ENCODE results near the gene STK39. TPM values are rescaled to one million over a fixed set of nuclear protein-coding genes. Genes with fewer than 3 reads are reported as not detected.

The STK39 gene
- total RNA-seq, 2 experiments from 2014 or later, result 43.1 TPM

DNA sequence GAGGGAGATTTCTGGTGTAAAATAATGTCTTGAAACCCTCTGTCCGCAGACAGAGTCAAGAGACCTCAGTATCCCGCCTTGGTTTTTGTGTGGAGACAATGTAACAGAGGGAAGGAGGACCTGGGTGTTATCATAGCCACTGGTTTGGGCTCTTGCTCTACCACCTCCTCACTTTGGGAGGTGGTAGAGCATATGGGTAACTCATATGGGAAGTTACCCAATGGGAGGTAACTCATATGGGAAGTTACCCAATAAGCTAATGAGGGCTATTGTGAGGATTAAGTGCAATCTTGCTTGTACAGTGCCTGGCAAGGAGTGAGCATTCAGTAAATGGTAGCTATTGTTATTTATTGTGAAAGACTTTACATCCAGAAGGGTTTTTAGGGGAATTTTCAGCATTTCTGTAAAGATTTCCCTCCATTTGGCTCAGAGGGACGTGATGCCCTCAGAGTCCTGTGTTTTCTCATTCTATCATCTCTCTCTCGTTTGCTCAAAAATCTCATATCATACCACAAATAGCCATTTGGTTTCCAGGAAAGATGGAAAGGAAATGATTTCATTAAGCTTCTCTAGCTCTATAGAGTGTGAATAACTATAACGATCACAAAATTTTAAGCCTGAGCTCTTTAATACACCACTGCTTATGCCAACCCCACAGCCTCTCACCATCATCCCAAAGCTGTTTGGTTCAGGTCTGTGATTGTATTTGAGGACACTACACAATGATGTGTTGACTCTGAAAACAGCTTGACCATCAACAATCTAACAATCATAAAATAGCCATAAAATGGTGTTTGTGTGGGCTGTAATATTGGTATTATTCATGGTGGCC, 307.7 kb downstream of the STK39 start:
- no peak for DNase-seq
- H3K4me1 Mint-ChIP-seq (ENCODE audit: low read depth), result no peaks in the 10 kb centered on the region
- intact Hi-C loops (cut with micrococcal nuclease), result no loop called here
- no peaks in the 10 kb centered on the region for H3K36me3 Mint-ChIP-seq (ENCODE audit: low read depth)
- CTCF ChIA-PET, result interaction anchor here (0.6 to 1.0 kb wide), 2 partner anchors 9 to 179 kb away, joined by 3 read pairs; no protein-coding TSS in a partner anchor
- H3K9me3 Mint-ChIP-seq, result no peaks in the 10 kb centered on the region
- peaks cover 12% of the 10 kb centered on the region for H3K27me3 Mint-ChIP-seq (ENCODE audit: low read depth)
- H3K4me3 Mint-ChIP-seq, result no peak overlapping the region
- no peak overlapping the region for H3K27ac Mint-ChIP-seq

DNA sequence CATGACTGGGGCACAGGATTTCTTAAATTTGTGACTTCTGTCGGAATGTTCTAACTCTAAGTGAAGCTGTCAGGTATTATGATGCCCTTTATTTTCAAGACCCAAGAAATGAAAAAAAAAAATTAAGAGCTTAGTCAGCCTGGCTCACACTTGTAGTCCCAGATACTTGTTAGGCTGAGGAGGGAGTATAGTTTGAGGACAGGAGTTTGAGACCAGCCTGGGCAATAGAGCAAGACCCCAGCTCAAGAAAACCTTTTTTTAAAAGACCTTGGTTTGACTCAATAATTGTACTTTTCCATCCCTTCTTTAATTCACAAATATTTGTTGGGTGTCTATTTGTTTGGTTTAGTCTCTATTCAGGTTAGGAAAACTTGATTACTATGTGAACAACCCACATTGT, 310.0 kb downstream of the STK39 start:
- Mint-ChIP-seq H3K9me3 (no peaks in the 10 kb centered on the region), H3K36me3 (ENCODE audit: low read depth) (no peaks in the 10 kb centered on the region), H3K27me3 (ENCODE audit: low read depth) (peaks cover 12% of the 10 kb centered on the region), H3K4me3 (no peak overlapping the region), H3K27ac (no peak overlapping the region), H3K4me1 (ENCODE audit: low read depth) (no peaks in the 10 kb centered on the region)
- no peak for DNase-seq
- intact Hi-C loops (cut with micrococcal nuclease), result no loop called here
- CTCF ChIA-PET, result interaction anchor here (0.6 kb wide), 2 partner anchors 137 to 996 kb away, joined by 3 read pairs; no protein-coding TSS in a partner anchor

DNA sequence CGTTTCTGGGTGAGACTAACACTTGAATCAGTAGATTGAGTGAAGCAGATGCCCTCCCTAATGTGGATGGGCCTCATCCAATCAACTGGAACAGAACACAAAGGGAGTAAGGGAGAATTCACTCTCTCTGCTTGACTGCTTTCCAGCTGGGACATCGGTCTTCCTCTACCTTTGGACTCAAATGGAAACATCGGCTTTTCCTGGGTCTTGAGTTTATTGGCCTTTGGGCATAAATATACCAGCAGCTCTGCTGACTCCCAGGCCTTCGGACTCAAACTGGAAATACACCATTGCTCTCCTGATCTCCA, 311.6 kb downstream of the STK39 start:
- Mint-ChIP-seq H3K9me3 (no peaks in the 10 kb centered on the region), H3K4me3 (no peak overlapping the region), H3K36me3 (ENCODE audit: low read depth) (no peaks in the 10 kb centered on the region), H3K27me3 (ENCODE audit: low read depth) (peaks cover 6% of the 10 kb centered on the region), H3K4me1 (ENCODE audit: low read depth) (no peaks in the 10 kb centered on the region), H3K27ac (no peak overlapping the region)
- intact Hi-C loops (cut with micrococcal nuclease), result no loop called here
- no peak for DNase-seq
- CTCF ChIA-PET, result no interaction called here

DNA sequence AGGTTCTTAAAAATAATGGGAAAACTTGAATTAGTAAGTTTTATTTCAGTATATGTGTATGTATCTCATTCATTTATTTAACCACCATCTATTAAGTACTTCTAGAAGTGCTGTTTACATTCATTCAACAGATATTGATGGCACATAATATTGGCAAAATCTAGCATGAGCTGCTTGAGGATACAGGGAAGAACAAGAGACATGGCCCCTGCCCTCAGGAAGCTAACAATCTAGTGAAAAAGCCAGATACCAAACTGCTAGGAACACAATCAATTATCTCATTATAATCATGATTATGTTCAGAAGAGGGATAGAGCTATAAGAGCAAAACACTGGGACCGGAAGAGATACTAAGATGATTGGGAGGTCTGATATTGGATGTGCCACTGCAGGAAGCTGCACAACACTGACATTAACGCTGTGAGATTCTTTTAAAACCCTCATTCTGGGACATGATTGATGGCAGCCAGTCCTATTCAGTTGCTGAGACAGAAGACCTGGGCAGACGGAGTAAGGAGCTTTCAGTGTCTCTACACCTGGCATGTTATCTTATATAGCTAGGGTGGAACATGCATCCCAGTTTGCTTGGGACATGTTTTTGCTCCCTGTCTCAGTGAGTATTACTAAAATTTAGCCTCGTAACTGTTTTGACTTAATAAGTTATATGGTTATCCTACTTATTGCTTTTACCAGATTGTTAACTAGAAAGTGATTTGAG, 314.1 kb downstream of the STK39 start:
- H3K27ac Mint-ChIP-seq, result no peak overlapping the region
- no peak overlapping the region for H3K4me3 Mint-ChIP-seq
- no peak for DNase-seq
- no peaks in the 10 kb centered on the region for H3K9me3 Mint-ChIP-seq
- peaks cover 2% of the 10 kb centered on the region for H3K27me3 Mint-ChIP-seq (ENCODE audit: low read depth)
- H3K36me3 Mint-ChIP-seq (ENCODE audit: low read depth), result no peaks in the 10 kb centered on the region
- H3K4me1 Mint-ChIP-seq (ENCODE audit: low read depth), result no peaks in the 10 kb centered on the region
- intact Hi-C loops (cut with micrococcal nuclease), result no loop called here
- CTCF ChIA-PET, result interaction anchor here (0.6 kb wide), 1 partner anchor 11 kb away, joined by 3 read pairs; no protein-coding TSS in a partner anchor

DNA sequence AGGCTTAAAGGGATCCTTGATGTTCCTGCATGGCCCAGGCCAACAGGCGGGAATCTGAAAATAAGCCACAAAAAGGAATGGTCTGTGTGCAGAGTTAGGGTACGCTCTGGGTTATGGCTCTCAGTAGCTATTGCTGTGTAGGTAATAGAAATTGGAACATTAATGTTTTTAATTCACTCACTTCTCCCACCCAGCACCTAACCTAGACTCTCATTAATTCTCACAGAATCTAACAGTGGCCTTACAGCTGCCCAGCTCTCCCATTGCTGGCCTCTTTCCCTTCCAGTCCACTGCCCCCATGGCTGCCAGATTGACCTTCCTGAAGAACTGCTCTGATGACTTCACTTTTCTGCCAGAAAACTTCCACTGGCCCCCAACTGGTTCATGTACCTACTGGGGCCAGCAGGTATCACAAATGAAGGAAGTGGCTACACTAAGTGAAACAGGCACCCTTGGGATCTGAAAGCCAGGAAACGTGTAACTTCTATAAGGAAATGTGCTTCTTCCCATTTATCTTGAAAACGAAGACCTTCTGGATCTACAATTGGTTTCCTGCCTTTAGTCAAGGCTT, 315.2 kb downstream of the STK39 start:
- Mint-ChIP-seq H3K4me3 (no peak overlapping the region), H3K27ac (no peak overlapping the region), H3K27me3 (ENCODE audit: low read depth) (peaks cover 2% of the 10 kb centered on the region), H3K36me3 (ENCODE audit: low read depth) (no peaks in the 10 kb centered on the region), H3K9me3 (no peaks in the 10 kb centered on the region), H3K4me1 (ENCODE audit: low read depth) (no peaks in the 10 kb centered on the region)
- CTCF ChIA-PET, result no interaction called here
- DNase-seq, result no peak
- intact Hi-C loops (cut with micrococcal nuclease), result no loop called here

DNA sequence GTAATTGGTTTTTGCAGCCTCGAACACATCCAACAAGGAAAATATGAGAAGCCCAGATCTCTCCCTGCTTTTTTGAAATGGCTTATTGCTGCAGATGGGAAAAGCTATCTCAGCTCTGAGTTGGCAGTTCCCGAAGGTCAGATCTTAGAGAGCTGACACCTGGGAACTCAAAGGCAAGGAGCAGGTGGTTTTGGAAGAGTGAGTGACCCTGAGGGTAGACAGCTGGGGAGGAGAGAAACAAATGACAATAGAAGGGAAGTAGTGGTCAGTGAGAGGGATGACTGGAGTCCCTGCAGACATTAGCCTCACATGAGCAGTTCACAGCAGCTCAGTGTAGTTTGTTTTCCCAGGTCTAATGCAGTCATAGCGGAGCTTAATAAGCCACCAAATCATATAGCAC, 317.9 kb downstream of the STK39 start:
- Mint-ChIP-seq H3K36me3 (ENCODE audit: low read depth) (no peaks in the 10 kb centered on the region), H3K4me3 (no peak overlapping the region), H3K4me1 (ENCODE audit: low read depth) (no peaks in the 10 kb centered on the region), H3K27me3 (ENCODE audit: low read depth) (no peaks in the 10 kb centered on the region), H3K27ac (no peak overlapping the region), H3K9me3 (no peaks in the 10 kb centered on the region)
- DNase-seq, result no peak
- intact Hi-C loops (cut with micrococcal nuclease), result no loop called here
- CTCF ChIA-PET, result no interaction called here

DNA sequence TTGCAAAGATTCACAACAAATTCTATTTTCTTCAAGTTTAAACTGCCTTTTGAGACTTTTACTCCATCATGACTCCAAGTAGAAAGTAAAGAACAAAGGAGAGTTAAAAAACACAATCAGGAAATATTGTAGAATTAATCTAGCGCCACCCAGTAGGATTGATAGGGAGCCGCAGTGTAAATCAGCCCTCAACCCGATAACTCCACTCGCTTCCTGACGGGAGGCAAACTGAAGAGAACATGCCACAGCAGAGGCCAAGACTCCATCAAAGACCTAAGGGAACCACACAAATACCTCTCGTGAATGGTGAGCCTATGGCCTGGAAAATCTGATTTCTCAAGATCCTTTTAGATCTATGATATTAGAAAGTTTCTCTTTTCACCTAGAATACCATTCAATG, 319.0 kb downstream of the STK39 start:
- H3K9me3 Mint-ChIP-seq, result no peaks in the 10 kb centered on the region

DNA sequence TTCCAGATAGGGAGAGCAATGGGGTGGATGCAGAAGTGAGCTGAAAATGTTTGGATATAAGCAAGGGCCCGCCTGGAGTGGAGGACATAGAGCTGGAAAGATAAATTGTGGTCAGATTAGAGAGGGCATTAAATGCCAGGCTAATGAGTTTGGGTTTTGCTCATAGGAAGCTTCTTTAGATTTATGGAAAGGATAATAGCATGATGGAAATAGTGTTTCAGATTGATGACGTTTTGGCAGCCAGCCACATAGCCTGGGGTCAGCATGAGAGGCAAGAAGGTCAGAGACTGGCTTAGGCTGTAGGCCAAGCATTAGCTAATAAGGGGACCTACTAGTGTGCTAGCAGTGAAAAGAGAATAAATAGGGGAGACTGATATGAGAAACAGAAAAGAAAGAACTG, 321.6 kb downstream of the STK39 start:
- Mint-ChIP-seq H3K4me1 (ENCODE audit: low read depth) (no peaks in the 10 kb centered on the region), H3K27me3 (ENCODE audit: low read depth) (no peaks in the 10 kb centered on the region), H3K27ac (no peak overlapping the region), H3K4me3 (no peak overlapping the region), H3K36me3 (ENCODE audit: low read depth) (no peaks in the 10 kb centered on the region), H3K9me3 (no peaks in the 10 kb centered on the region)
- intact Hi-C loops (cut with micrococcal nuclease), result no loop called here
- DNase-seq, result no peak
- CTCF ChIA-PET, result no interaction called here

More for the DNA sequence above, 319.0 kb downstream of the STK39 start:
- CTCF ChIA-PET, result no interaction called here
- intact Hi-C loops (cut with micrococcal nuclease), result no loop called here
- Mint-ChIP-seq H3K27ac (no peak overlapping the region), H3K27me3 (ENCODE audit: low read depth) (no peaks in the 10 kb centered on the region), H3K4me3 (no peak overlapping the region), H3K4me1 (ENCODE audit: low read depth) (no peaks in the 10 kb centered on the region), H3K36me3 (ENCODE audit: low read depth) (no peaks in the 10 kb centered on the region)
- no peak for DNase-seq

DNA sequence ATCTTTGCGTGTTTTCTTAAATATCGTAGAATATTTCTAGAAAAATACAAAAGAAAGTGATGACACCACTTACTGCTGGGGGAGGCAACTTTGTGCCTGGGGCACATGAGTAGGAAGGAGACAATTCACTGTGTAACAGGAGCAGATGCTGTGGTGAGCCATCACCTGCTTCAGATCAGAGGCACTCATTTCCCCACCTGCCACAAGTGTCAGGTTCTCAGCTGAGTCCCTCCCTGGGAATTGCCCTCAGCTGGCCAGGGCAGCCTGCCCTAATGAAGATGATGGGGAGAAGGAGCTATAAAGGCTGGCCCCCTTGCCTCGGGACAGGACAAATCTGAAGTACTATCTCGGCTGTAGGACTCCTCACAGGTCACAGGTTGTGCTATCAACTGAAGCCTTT, 322.8 kb downstream of the STK39 start:
- DNase-seq, result no peak
- Mint-ChIP-seq H3K36me3 (ENCODE audit: low read depth) (no peaks in the 10 kb centered on the region), H3K4me3 (no peak overlapping the region), H3K4me1 (ENCODE audit: low read depth) (no peaks in the 10 kb centered on the region), H3K27ac (no peak overlapping the region), H3K27me3 (ENCODE audit: low read depth) (no peaks in the 10 kb centered on the region), H3K9me3 (no peaks in the 10 kb centered on the region)
- CTCF ChIA-PET, result no interaction called here
- intact Hi-C loops (cut with micrococcal nuclease), result no loop called here

DNA sequence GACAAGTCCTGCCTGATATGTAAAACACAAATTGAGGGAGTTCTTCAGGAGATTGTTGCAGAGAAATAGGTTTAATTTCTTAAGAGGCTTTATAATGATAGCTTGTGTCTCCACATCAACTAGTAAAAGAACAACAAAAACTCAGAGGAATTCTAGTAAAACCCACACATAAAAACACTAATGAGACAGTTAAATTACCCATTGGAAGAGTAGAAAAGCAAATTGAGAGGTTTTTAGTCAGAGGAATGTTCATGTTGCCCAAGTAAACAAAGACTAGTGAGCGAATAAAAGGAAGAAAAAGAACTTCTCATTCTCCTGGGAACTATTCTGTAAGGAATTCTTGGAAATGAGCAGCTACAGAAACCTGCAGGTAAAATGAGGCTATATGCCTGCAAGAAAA, 330.6 kb downstream of the STK39 start:
- no peak overlapping the region for H3K4me3 Mint-ChIP-seq
- intact Hi-C loops (cut with micrococcal nuclease), result no loop called here
- H3K27ac Mint-ChIP-seq, result no peak overlapping the region
- peaks cover 10% of the 10 kb centered on the region for H3K27me3 Mint-ChIP-seq (ENCODE audit: low read depth)
- CTCF ChIA-PET, result no interaction called here
- no peak for DNase-seq
- no peaks in the 10 kb centered on the region for H3K36me3 Mint-ChIP-seq (ENCODE audit: low read depth)
- H3K9me3 Mint-ChIP-seq, result no peaks in the 10 kb centered on the region
- no peaks in the 10 kb centered on the region for H3K4me1 Mint-ChIP-seq (ENCODE audit: low read depth)

DNA sequence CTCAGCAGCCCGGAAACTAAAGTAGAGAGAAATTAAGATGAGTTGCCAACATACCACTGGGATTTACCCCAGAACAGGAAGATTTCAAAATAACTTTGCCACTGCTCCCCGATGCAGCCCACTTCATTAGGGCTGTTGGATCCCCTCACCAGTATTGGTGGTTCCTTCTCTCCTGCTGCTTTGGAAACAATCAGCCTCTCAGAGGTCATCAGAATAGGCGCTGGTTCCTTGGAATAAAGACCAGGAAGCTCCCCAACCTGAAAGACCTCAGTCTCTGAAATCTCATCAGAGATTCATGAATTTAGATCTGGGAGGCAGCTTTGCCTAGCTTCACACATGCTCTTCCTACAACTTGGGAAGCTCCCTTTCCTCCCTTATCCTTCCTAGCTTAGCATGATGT, 332.4 kb downstream of the STK39 start:
- Mint-ChIP-seq H3K27me3 (ENCODE audit: low read depth) (peaks cover 20% of the 10 kb centered on the region), H3K36me3 (ENCODE audit: low read depth) (no peaks in the 10 kb centered on the region), H3K4me3 (no peak overlapping the region), H3K4me1 (ENCODE audit: low read depth) (no peaks in the 10 kb centered on the region), H3K27ac (no peak overlapping the region), H3K9me3 (no peaks in the 10 kb centered on the region)
- no peak for DNase-seq
- CTCF ChIA-PET, result no interaction called here
- intact Hi-C loops (cut with micrococcal nuclease), result no loop called here

DNA sequence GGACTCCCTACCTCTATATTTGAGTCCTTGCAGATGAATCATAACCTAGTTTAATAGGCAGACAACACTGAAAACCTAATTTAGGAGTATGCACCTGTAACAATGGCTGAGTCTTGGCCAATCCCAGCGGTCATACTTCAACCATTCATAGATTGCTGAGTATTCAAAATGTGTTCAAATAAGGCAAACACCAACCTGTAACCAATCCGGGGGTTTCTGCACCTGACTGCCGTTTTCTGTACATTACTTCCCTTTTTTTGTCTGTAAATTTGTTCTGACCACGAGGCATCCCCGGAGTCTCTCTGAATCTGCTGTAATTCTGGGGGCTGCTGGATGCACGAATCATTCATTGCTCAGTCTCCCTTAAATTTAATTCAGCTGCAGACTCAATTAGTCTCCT, 338.6 kb downstream of the STK39 start:
- CTCF ChIA-PET, result no interaction called here
- Mint-ChIP-seq H3K27ac (no peak overlapping the region), H3K4me1 (ENCODE audit: low read depth) (no peaks in the 10 kb centered on the region), H3K36me3 (ENCODE audit: low read depth) (no peaks in the 10 kb centered on the region), H3K4me3 (no peak overlapping the region), H3K9me3 (no peaks in the 10 kb centered on the region), H3K27me3 (ENCODE audit: low read depth) (peaks cover 18% of the 10 kb centered on the region)
- intact Hi-C loops (cut with micrococcal nuclease), result no loop called here
- DNase-seq, result no peak

DNA sequence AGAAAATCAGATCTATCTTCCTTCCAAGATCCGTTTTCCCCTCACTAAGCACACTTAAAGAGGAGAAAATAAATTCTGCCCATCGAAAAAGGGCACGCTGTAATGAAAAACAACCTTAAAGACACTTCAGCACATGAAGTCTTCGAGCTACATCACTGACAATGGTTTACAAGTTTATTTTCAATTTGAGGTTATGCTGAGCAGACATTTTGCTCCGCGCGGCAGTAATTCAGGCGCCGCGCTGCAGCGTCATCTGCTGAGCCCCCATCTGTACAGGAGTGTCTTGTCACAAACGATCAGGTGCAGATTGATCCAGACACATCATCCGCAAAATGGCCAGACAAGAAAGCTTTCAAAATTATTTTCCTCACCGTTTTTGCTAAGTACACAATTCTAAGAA, 341.7 kb downstream of the STK39 start:
- H3K4me1 Mint-ChIP-seq (ENCODE audit: low read depth), result no peaks in the 10 kb centered on the region
- H3K27ac Mint-ChIP-seq, result no peak overlapping the region
- intact Hi-C loops (cut with micrococcal nuclease), result no loop called here
- no peaks in the 10 kb centered on the region for H3K9me3 Mint-ChIP-seq
- DNase-seq, result no peak
- H3K27me3 Mint-ChIP-seq (ENCODE audit: low read depth), result peaks cover 14% of the 10 kb centered on the region
- CTCF ChIA-PET, result no interaction called here
- no peak overlapping the region for H3K4me3 Mint-ChIP-seq
- H3K36me3 Mint-ChIP-seq (ENCODE audit: low read depth), result no peaks in the 10 kb centered on the region

Measured in activated naive CD4-positive, alpha-beta T cell treated with anti-CD3 and anti-CD28 coated beads for 36 hours (primary cell).